B cell (primary cell): ENCODE results near the gene CTNNBL1. TPM values are rescaled to one million over a fixed set of nuclear protein-coding genes. Genes with fewer than 3 reads are reported as not detected.

Experiments
- ATAC-seq: fragments of 200-7000 bp; cut with Tn5 transposase; one replicate; pipeline ENCODE4 v1.10.0; 2021; ENCODE audit warnings: low read depth, mild to moderate bottlenecking, moderate number of reproducible peaks, moderate library complexity
- CTCF ChIA-PET: fragments of 350-600 bp; sonication (Branson Sonifier 250); formaldehyde crosslinking; loops from one replicate; lab custom pipeline; 2021; ENCODE audit warnings: antibody characterized with exemption, inconsistent platforms; lab: Charles Lee
- POLR2A ChIA-PET: fragments of 350-600 bp; sonication (Branson Sonifier 250); formaldehyde crosslinking; loops from one replicate; lab custom pipeline; 2021; ENCODE audit warnings: antibody characterized with exemption; lab: Charles Lee
- DNase-seq: peaks from one replicate; pipeline ENCODE4 v3.0.0; 2013
- H2AFZ ChIP-seq: 2 replicates; pipeline ENCODE4 v1.6.1; 2012; ENCODE audit warnings: mild to moderate bottlenecking, low read depth, low read length; ENCODE audit not compliant: insufficient read depth, poor library complexity, severe bottlenecking
- H3K27ac ChIP-seq, 2 donors: 1 replicate in 1 of 2; 2 replicates in 1 of 2; pipeline ENCODE4 v1.5.1; 2012 to 2013; ENCODE audit warnings: low read length in 2 of 2, mild to moderate bottlenecking in 2 of 2, moderate library complexity in 1 of 2
- H3K27me3 ChIP-seq, 4 experiments: fragments of 200-600 bp in 1 of 4; sonication (generic) in 1 of 4; replicated peaks in 1 of 4; 1 replicate in 2 of 4; 2 replicates in 2 of 4; pipeline versions ENCODE4 v1.6.1 to v1.7.0; 2013 to 2016; ENCODE audit warnings: low read length in 3 of 4, mild to moderate bottlenecking in 2 of 4, mixed read lengths in 1 of 4, moderate library complexity in 1 of 4; ENCODE audit not compliant: insufficient read depth in 4 of 4, control insufficient read depth in 3 of 4; ENCODE audit errors: control extremely low read depth in 1 of 4
- H3K36me3 ChIP-seq, 2 experiments: replicated peaks in 1 of 2; 1 replicate in 1 of 2; 2 replicates in 1 of 2; pipeline versions ENCODE4 v1.6.1 to v1.7.1; 2013; ENCODE audit warnings: low read length in 1 of 2; ENCODE audit not compliant: insufficient read depth in 2 of 2, control insufficient read depth in 1 of 2; ENCODE audit errors: control extremely low read depth in 1 of 2, extremely low read depth in 1 of 2
- H3K4me1 ChIP-seq, 2 donors: fragments of 200-600 bp in 1 of 2; sonication (generic) in 1 of 2; 1 replicate in 1 of 2; 2 replicates in 1 of 2; pipeline versions ENCODE4 v1.5.1 to v1.6.1; 2013 to 2017; ENCODE audit warnings: low read length in 2 of 2; ENCODE audit not compliant: control insufficient read depth in 2 of 2, insufficient read depth in 2 of 2
- H3K4me2 ChIP-seq: replicated peaks from 2 replicates; pipeline ENCODE3; 2012; ENCODE audit warnings: mild to moderate bottlenecking, low read depth, low read length; ENCODE audit not compliant: poor library complexity, severe bottlenecking
- H3K4me3 ChIP-seq, 5 experiments: fragments of 200-600 bp in 1 of 5; sonication (generic) in 1 of 5; 1 replicate in 3 of 5; 2 replicates in 2 of 5; pipeline versions ENCODE4 v1.5.1 to v1.7.0; 2011 to 2016; ENCODE audit warnings: low read length in 4 of 5, mild to moderate bottlenecking in 4 of 5, low read depth in 2 of 5, control low read depth in 1 of 5, moderate library complexity in 1 of 5; ENCODE audit not compliant: insufficient read depth in 1 of 5; ENCODE audit errors: control extremely low read depth in 1 of 5, extremely low read depth in 1 of 5
- H3K79me2 ChIP-seq: fragments of 200-600 bp; sonication (generic); one replicate; pipeline ENCODE4 v1.6.0; 2016; ENCODE audit warnings: low read length; ENCODE audit not compliant: control insufficient read depth, insufficient read depth
- H3K9ac ChIP-seq: fragments of 200-600 bp; sonication (generic); 2 replicates; pipeline ENCODE4 v1.6.1; 2017; ENCODE audit warnings: mild to moderate bottlenecking, low read length, moderate library complexity
- H3K9me3 ChIP-seq, 3 donors: one replicate each; pipeline versions ENCODE4 v1.6.1 to v1.7.1; 2013; ENCODE audit warnings: low read length in 2 of 3; ENCODE audit not compliant: control insufficient read depth in 2 of 3, insufficient read depth in 1 of 3; ENCODE audit errors: control extremely low read depth in 1 of 3
- H4K20me1 ChIP-seq: 2 replicates; pipeline ENCODE4 v1.6.0; 2012; ENCODE audit warnings: mild to moderate bottlenecking, low read length; ENCODE audit not compliant: insufficient read depth, control insufficient read depth, poor library complexity, severe bottlenecking
- H3K27ac Mint-ChIP-seq: one replicate; pipeline ENCODE4 v1.8.0; 2021; ENCODE audit warnings: mixed read lengths
- H3K27me3 Mint-ChIP-seq: one replicate; pipeline ENCODE4 v1.8.0; 2021; ENCODE audit warnings: mixed read lengths
- H3K4me1 Mint-ChIP-seq: one replicate; pipeline ENCODE4 v1.8.0; 2021; ENCODE audit warnings: mixed read lengths
- H3K4me3 Mint-ChIP-seq: one replicate; pipeline ENCODE4 v1.8.0; 2021; ENCODE audit warnings: mixed read lengths
- H3K9me3 Mint-ChIP-seq: one replicate; pipeline ENCODE4 v1.8.0; 2022; ENCODE audit warnings: mixed read lengths; ENCODE audit not compliant: insufficient read depth
- CTCF ChIP-seq: fragments of 200-600 bp; IDR thresholded peaks from one replicate; pipeline ENCODE4 v1.8.0; 2022; ENCODE audit warnings: antibody characterized with exemption, mild to moderate bottlenecking
- EZH2 ChIP-seq: IDR thresholded peaks from 2 replicates; pipeline ENCODE4 v1.6.1; 2012; ENCODE audit warnings: borderline replicate concordance, low read depth, mild to moderate bottlenecking, moderate library complexity, low read length; ENCODE audit not compliant: insufficient read depth, poor library complexity, severe bottlenecking
- WGBS: methylation state at CpG from one replicate; pipeline ENCODE4 v1.1.5; 2013; ENCODE audit warnings: missing lambda C conversion rate; ENCODE audit not compliant: insufficient coverage; 5-methylcytosine and 5-hydroxymethylcytosine counted together
- intact Hi-C: fragments of 100-400 bp; cut with micrococcal nuclease; formaldehyde crosslinking; loops from one replicate; pipeline ENCODE4 v1.10.0; 2022
- polyA plus RNA-seq: library from polyadenylated mRNA; depleted of rRNA; stranded (reverse); fragments of >200 nt; gene quantifications from 2 replicates; pipeline ENCODE4 v1.2.3, GENCODE V29; 2012
- total RNA-seq, 2 donors: library from RNA; stranded (reverse); fragments of 120-200 nt in 1 of 2; gene quantifications; 1 replicate in 1 of 2; 2 replicates in 1 of 2; pipeline versions ENCODE4 v1.2.3 to v1.2.4, GENCODE V29; 2013 to 2022

The CTNNBL1 gene
- total and polyA plus RNA-seq, 2 donors (not counting 1 experiment from before 2014, with no cell fraction given): 25.3 to 64.7 TPM

- Mint-ChIP-seq H3K27me3 (no peaks in the 10 kb centered on the region), H3K4me3 (no peak overlapping the region), H3K9me3 (no peaks in the 10 kb centered on the region), H3K4me1 (peaks cover 8% of the 10 kb centered on the region), H3K27ac (no peak overlapping the region)
- no peaks in the 10 kb centered on the region for H3K4me1 ChIP-seq
- H3K9me3 ChIP-seq: no peaks in the 10 kb centered on the region
- H3K79me2 ChIP-seq: no peaks in the 10 kb centered on the region
- H4K20me1 ChIP-seq: no peaks in the 10 kb centered on the region
- H3K27ac ChIP-seq: no peak overlapping the region
- intact Hi-C loops: no loop called here
- TF ChIP-seq CTCF: no peak
- no peak for TF ChIP-seq EZH2
- POLR2A ChIA-PET: no interaction called here
- DNase-seq (no peak), ATAC-seq (no peak)
- H3K4me2 ChIP-seq: no peak overlapping the region
- no peak overlapping the region for H2AFZ ChIP-seq
- 96% methylated on average over 4 of the region's 6 CpGs for WGBS
- H3K36me3 ChIP-seq: peaks cover 5 to 72% of the 10 kb centered on the region in 2 experiments
- CTCF ChIA-PET: interaction anchor here (1.0 kb wide), 1 partner anchor 33 kb away, joined by 5 read pairs; no protein-coding TSS in a partner anchor
- no peak overlapping the region for H3K9ac ChIP-seq
- H3K4me3 ChIP-seq: no peak overlapping the region
- no peaks in the 10 kb centered on the region for H3K27me3 ChIP-seq
These were observed 156.3 kb downstream of the CTNNBL1 start for GRCh38 chr20:37850036-37850592.

GRCh38 chr20:37850724-37851355, 157.0 kb downstream of the CTNNBL1 start:
- Histone ChIP-seq H3K79me2 (no peaks in the 10 kb centered on the region), H3K27me3 (no peaks in the 10 kb centered on the region), H3K9ac (no peak overlapping the region), H3K4me3 (no peak overlapping the region), H4K20me1 (no peaks in the 10 kb centered on the region), H3K9me3 (no peaks in the 10 kb centered on the region), H3K36me3 (peaks cover 5 to 73% of the 10 kb centered on the region in 2 experiments), H2AFZ (no peak overlapping the region), H3K4me2 (no peak overlapping the region), H3K27ac (no peak overlapping the region), H3K4me1 (no peaks in the 10 kb centered on the region)
- Mint-ChIP-seq H3K4me1 (peaks cover 8% of the 10 kb centered on the region), H3K27me3 (no peaks in the 10 kb centered on the region), H3K9me3 (no peaks in the 10 kb centered on the region), H3K4me3 (no peak overlapping the region), H3K27ac (no peak overlapping the region)
- ATAC-seq (no peak), DNase-seq (no peak)
- POLR2A ChIA-PET: interaction anchor here (0.7 kb wide), 1 partner anchor 239 kb away, joined by 4 read pairs; no protein-coding TSS in a partner anchor
- TF ChIP-seq CTCF (no peak), EZH2 (no peak)
- intact Hi-C loops: no loop called here
- 50% methylated on average over 4 of the region's 10 CpGs for WGBS
- CTCF ChIA-PET: interaction anchor here (1.4 kb wide), 1 partner anchor 370 kb away, joined by 3 read pairs; no protein-coding TSS in a partner anchor
